Measurements from ENCODE around the gene RAPGEF6. TPM values are rescaled to one million over a fixed set of nuclear protein-coding genes. Genes with fewer than 3 reads are reported as not detected.

Gene RAPGEF6
- total RNA-seq, 1 donor from 2014 or later = 48.4 TPM

DNA sequence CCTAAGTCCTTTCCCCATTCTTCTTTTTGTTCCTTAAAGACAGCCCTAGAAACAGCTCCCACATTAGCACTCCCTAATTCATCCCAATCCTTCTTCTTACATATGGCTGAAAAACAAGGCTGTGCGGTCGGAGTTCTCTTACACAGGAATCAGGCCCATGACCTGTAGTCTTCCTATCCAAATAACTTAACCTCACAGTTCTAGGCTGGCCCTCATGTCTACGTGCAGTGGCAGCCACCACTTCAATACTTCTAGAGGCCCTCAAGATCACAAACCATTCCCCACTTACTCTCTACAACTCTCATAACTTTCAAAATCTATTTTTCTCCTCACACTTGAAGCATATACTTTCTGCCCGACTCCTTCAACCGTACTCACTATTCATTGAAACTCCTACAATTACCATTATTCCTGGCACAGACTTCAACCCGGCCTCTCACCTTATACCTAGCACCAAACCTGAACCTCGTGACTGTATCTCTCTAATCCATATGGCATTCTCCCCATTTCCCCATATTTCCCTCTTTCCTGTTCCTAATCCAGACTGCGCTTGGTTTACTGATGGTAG is 59.3 kb downstream of the RAPGEF6 start:
- intact Hi-C loops (cut with DNase I) = no loop called here
- ATAC-seq = no peak
- DNase-seq (ENCODE audit: low spot score) = no peak

DNA sequence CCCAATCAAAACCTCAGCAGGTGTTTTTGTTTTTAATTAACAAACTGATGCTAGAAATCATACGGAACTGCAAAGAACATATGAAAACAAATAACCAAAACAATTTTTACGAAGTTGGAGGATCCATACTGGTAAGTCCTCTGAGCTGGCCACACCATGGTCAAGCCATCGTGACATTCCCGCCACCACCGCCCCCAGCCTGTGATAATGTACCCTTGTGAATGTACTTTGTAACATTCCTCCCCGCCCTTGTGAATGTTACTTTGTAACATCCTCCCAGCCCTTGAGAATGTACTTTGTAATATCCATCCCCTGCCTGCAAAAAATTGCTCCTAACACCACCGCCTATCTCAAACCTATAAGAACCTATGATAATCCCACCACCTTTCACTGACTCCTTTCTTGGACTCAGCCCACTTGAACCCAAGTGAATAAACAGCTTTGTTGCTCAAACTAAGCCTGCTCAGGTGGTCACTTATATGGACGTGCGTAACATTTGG is 63.3 kb downstream of the RAPGEF6 start:
- DNase-seq (ENCODE audit: low spot score) = no peak
- no peak for ATAC-seq
- intact Hi-C loops (cut with DNase I) = no loop called here

DNA sequence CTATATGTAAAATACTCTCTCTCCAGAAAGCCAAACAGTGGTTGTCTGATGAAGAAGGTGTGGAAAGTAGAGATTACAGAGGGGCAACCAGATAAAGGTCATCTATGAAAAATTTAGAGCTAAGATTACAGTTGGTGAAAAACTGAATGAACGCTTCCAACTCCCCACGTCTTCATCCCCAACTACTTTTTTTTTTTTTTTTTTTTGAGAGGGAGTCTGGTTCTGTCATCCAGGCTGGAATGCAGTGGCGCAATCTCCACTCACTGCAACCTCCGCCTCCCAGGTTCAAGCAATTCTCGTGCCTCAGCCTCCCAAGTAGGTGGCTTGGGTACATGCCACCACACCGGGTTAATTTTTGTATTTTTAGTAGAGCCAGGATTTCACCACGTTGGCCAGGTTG is 64.3 kb downstream of the RAPGEF6 start:
- no peak for DNase-seq (ENCODE audit: low spot score)
- no peak for ATAC-seq
- intact Hi-C loops (cut with DNase I) = no loop called here

DNA sequence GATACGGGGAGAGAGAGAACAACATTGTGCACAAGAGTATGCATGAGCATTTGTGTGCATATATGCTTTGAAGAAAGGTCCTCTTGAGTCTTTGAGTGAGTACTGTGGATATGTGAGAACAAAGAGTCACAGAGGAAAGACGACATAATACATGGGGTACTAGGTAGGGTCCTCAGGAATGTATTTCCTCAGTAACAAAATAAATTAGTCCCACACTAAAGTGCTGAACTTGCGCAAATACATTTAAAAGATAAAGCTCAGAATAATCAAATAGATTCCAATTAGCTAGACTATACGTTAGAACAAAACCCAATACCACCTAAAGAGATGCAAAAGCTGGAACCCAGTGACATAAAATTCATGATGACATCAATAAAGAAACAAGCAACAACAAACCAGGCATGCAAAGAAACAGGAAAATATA is 70.8 kb downstream of the RAPGEF6 start:
- intact Hi-C loops (cut with DNase I) = no loop called here
- ATAC-seq (no peak), DNase-seq (ENCODE audit: low spot score) (no peak)

DNA sequence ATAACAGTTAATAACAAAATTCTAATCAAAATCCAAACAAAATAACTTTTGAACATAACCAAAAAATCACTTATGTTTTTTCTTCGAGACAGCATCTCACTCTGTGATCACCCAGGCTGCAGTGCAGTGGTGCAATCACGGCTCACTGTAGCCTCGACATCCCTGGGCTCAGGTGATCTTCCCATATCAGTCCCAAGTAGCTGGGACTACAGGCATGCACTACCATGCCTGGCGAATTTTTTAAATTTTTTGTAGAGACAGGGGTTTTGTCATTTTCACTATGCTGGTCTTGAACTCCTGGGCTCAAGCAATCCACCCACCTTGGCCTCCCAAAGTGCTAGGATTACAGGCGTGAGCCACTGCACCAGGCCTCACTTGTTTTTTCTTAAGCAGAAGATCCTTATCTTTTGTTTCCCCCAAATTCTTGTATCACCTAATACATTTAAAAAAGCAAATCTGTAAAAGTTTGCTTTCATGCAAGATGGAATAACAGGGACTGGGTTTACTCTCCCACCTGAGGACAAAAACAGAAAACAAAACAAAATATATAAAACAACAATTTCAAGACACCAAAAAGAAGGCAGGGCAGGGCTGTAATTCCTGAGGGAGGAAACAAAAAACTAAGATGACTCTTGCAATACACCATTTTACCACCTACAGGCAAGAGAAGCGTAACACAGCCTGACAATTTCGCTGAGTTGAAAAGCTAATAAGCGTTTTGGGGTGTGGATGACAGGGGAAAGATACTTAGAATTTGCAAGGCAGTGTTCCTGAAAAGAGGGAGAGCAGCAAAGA is 71.4 kb downstream of the RAPGEF6 start:
- DNase-seq (ENCODE audit: low spot score) = no peak
- no peak for ATAC-seq
- intact Hi-C loops (cut with DNase I) = no loop called here

DNA sequence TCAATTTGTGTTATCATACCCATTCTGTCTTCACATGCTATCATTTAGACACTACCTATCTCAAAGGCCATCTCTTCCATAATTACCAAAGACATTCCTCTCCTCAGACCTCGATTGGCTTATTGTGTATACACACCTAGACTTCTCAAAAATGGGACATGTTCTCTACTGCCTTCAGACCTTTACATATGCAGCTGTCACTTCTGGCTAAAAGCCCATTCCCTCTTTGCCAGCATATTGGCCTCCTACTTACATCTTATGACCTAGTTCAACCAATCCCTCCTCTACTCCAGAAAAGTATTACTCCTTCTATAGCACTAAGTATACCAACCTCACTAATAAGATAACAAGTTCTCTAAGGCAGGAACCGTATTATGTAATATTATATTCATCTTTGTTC is 84.4 kb downstream of the RAPGEF6 start:
- ATAC-seq (no peak), DNase-seq (ENCODE audit: low spot score) (no peak)
- intact Hi-C loops (cut with DNase I) = no loop called here

DNA sequence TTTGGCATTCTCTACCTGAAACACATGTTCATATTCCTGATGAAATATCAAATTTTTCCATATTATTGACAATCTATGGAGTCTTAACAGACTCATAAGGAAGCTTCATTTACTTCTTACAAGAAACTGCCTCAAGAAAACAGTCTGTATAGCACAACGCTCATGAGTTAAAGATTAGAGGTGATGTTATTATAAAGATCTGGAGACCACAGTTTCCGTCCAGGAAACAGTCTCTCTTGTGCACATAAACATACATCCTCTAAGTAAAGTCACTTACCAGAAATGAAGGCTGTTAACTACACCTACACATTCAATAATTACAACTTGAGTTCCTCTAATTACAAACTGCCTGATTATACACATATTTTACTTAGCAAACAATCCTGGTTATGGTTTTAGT is 86.9 kb downstream of the RAPGEF6 start:
- no peak for DNase-seq (ENCODE audit: low spot score)
- intact Hi-C loops (cut with DNase I) = no loop called here
- ATAC-seq = no peak

DNA sequence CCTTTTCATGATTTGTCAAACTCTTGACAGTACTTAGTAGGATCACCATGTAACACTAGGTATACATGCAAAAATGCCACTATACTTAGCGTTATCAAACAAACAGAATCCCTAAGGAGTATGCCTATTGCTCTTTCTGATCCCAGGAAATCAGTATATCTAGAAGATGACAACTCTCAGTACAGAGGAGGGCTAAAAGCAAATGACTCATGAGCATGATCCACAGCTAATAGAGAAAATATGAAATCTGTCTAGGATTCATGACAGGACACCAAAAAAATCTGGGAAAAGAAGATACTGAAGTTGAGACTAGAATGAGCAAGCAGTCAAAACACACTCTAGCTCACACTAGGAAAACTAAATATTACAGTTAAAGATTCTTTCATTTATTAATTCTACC is 89.2 kb downstream of the RAPGEF6 start:
- intact Hi-C loops (cut with DNase I) = no loop called here
- DNase-seq (ENCODE audit: low spot score) (no peak), ATAC-seq (no peak)

DNA sequence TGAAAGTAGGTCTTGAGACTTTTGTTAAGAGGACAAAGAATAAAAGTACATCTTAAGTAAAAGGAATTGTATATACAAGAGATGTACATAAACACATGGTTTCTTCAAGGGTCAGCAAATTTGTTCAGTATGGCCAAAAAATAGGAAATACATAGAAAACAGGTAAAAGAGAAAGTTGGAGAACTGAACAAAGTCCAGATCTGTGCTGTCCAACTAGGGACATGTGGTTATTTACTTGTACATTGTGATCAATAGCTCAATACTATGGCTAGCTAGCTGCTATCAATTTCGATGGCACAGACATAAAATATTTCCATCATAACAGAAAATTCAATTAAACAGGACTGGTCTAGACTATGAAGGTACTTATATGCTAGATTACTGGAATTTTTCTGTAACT is 92.3 kb downstream of the RAPGEF6 start:
- ATAC-seq (no peak), DNase-seq (ENCODE audit: low spot score) (no peak)
- intact Hi-C loops (cut with DNase I) = no loop called here

DNA sequence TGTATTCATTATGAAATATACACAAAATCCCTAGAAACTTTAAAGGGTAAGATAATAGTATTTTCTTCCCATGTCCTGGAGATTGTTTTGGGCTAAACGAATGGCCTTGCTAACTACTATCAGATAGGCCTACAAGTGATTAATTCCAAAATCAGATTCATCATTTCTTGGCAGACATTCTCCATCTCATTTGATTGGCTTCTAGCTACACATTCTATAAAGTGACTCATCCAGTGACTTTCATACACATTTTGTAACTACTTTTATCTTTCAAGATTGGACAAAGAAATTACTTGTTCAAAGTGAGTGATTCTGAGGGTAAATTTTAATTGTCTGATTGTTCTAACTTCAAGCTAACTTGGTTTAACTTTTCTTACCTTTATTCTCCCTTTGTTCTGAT is 93.3 kb downstream of the RAPGEF6 start:
- intact Hi-C loops (cut with DNase I) = no loop called here

DNA sequence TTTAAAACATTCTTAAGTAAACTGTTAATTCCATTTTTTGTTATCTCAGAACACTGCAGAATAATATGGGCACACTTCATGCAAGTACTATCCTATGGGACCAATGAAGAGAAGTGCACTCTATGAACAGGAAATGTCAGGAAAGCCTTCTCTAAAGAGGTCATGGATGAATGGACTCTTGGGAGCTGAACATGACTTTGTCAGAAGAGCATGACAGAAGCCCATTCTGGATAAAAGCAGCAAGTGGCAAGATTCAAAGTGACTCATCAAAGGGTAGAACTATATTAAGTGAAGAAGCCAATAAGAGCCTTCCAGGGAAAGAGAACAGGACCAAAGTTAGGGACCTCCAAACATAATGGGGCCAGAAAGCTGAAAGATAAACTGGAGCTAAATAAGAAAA is 94.0 kb downstream of the RAPGEF6 start:
- DNase-seq (ENCODE audit: low spot score) = no peak
- intact Hi-C loops (cut with DNase I) = no loop called here
- ATAC-seq = no peak

More for the DNA sequence above, 93.3 kb downstream of the RAPGEF6 start:
- no peak for ATAC-seq
- DNase-seq (ENCODE audit: low spot score) = no peak

DNA sequence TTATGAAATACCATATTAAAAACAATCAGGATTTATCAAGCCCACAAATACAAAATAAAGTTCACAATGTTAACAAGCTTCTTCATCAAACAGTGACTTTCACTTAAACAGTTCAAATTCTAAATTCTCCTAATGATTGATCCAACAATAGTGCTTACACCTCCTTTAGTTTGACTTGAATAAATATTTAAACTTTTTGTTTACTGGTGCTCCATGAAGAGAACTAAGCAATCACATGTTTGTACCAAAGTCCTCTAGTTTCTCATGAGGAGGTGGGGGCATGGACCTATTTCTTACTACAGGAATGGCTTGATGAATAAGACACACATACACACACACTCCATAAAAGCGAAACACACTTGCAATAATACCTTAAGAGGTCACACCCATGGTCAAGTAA is 95.8 kb downstream of the RAPGEF6 start:
- intact Hi-C loops (cut with DNase I) = no loop called here
- no peak for DNase-seq (ENCODE audit: low spot score)
- no peak for ATAC-seq

DNA sequence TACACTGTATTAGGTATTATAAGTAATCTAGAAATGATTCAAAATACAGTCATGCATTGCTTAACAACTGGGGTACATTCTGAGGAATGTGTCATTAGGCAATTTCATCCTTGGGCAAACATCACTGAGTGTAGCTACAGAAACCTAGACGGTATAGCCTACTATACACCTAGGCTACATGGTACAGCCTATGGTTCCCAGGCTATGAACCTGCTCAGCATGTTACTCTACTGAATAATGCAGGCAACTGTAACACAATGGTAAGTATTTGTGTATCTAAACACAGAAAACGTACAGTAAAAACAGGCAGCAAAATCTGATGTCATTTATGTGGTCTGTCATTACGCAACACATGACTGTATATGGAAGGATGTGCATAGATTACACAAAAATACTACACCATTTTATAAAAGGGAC is 96.8 kb downstream of the RAPGEF6 start:
- intact Hi-C loops (cut with DNase I) = no loop called here
- ATAC-seq (no peak), DNase-seq (ENCODE audit: low spot score) (no peak)

DNA sequence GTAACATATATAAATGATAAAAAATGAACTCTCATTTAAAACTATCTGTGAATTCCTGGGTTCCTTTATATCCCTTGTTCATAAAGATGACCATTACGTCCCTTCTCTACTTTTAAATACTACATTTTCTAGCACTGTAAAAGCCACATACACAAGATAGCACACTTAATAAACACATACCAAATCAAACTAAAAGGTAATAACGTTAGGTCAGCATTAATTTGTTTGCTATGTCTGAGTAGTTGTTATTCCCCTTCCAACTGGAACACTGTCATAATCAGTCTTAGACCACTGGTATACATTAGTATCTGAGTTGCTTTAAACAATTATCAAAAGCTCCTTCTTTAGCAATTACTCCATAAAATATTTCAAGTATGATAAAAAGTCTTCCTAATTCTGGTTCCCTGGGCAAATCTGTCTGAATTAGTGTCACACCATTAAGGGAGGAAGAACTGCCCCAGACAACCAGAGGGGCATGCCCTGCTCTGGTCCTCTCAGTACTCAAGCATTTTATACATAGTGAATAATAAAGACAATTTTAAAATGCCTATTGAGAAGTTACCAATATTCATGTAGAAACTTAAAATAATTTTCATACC is 98.1 kb downstream of the RAPGEF6 start:
- DNase-seq (ENCODE audit: low spot score) (no peak), ATAC-seq (no peak)
- intact Hi-C loops (cut with DNase I) = no loop called here

DNA sequence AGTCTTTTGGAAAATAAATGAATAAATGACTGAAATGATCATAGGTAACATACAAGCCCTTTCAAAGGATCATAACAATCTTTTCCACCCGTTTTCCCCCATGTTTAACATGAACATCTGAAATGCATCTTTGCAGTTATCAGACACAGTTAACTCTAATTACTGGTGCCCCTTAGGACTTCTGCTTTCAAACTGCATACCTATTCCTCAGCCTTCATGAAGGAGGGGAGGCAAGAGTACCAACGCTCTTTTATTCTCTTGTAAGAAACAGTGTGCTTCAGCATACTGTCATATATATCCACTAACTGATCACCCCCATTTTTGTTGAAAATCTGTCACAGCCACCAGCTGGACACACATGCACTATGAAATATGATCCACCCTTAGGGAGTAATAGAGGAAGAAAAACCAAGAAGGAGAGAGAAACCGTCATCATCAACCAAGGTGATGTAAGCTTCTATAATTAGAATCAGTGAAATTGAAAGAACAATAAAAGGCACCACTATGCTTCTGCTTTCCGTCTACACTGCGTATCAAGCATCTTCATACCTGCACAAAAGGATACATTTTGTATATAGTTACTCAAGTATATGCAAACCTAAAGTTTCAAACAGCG is 98.7 kb downstream of the RAPGEF6 start:
- intact Hi-C loops (cut with DNase I) = no loop called here
- ATAC-seq = peak; percentile 79
- no peak for DNase-seq (ENCODE audit: low spot score)

DNA sequence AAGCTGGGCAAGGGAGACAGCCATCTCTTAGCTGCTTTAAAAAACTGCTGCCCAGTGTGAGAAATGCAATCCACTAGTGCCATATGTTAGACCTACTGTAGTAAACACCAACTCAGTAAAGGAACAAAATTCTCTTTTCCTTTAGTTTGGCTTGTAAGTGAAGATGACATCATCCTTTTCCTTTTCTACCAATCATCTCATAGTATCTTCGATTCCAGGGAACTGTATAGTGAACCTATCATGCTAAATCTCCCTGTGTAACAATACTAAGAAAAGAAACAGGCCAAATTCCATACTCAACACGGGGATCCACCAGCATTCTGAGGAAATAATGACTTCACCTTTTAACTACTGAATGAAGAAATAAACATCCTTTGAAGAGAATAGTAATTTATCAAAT is 100.1 kb downstream of the RAPGEF6 start:
- intact Hi-C loops (cut with DNase I) = no loop called here
- DNase-seq (ENCODE audit: low spot score) (no peak), ATAC-seq (no peak)

DNA sequence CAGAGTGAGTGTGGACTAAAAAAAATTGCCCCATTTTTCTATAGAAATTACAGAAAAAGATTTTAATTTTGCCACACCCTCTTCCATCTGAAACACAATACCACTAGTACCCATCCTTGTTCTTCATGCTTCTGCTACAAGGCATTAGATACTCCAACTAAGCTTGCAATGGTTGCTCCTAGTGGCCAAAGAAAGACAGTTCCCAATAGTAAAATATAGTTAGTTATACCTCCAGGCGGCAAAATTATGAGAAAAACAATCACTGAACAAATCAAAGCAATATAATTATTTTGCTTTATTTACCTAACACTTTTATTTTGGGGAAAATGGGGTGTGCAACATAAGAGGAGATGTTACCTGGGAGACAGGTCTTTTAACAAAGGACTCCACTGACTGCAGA is 101.2 kb downstream of the RAPGEF6 start:
- intact Hi-C loops (cut with DNase I) = no loop called here
- ATAC-seq = no peak
- DNase-seq (ENCODE audit: low spot score) = no peak

DNA sequence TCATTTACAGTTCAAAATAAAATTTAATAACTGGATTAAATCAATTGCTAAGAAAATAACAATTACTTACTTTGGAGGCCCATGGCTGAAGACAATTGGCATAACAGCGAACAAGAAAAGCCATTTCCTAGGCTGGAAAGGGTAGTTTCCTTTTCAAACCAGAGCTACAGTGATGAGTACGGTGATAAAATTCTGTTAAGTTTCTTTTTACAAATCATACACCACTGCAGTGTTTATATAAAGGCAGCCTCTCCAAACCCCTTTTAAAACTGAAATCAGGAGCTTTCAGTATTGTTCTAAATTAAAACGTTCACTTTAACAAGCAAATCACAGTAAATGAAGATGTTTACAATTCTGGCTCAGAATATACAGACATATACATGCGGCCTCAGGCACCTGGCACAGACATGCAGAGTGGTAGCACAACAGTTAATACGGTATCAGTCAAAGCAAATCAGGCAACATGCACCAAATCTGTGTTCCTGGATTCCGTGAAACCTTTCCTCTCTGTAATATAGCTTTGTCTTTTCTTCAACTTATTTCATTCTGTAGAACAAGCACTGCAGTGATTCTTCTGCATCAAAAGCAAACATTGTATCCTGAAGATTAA is 102.9 kb downstream of the RAPGEF6 start:
- ATAC-seq = no peak
- intact Hi-C loops (cut with DNase I) = no loop called here

DNA sequence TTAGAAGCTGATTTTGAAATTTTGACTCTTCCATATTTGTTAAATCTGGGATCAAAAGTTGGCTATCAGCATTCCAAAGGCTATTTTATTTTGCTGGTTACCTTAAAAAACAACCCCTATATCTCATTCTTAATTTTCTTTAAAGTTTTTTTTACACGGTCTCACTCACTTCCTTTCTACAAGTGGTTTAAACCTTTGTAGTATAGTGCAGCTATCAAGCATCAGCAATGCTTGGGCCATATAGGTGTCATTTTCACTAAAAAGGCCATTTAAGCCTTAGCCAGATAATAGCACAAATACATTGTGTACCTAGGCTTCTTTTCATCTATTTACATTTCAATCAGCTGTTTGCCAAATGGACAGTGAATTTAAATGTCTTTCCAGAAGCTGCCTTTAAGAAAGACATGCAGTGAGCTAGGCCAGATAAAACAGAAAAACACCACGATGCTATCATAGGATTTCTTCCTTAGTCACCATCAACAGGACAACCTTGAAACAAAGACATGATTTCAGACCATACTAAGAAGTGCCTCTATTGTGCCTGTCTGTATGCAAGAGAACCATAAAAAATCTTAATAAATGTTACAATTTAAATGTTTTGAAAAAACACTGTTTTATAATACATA is 104.2 kb downstream of the RAPGEF6 start:
- intact Hi-C loops (cut with DNase I) = no loop called here
- ATAC-seq (no peak), DNase-seq (ENCODE audit: low spot score) (no peak)

More for the DNA sequence above, 102.9 kb downstream of the RAPGEF6 start:
- no peak for DNase-seq (ENCODE audit: low spot score)
